H7 (cell line): ENCODE results near the gene ADH4. TPM values are rescaled to one million over a fixed set of nuclear protein-coding genes. Genes with fewer than 3 reads are reported as not detected.
"Not testable (repeated sequence)": the region's sequence is repeated elsewhere in the genome, so short reads cannot be mapped to it uniquely, and the experiment has no call there.

Source experiments
- DNase-seq: peaks from one replicate; pipeline ENCODE4 v3.0.0; 2012
- H3K27me3 ChIP-seq: 2 replicates; pipeline ENCODE4 v1.6.0; 2011; ENCODE audit warnings: mild to moderate bottlenecking, low read length; ENCODE audit not compliant: control insufficient read depth, insufficient read depth
- H3K36me3 ChIP-seq: replicated peaks from 2 replicates; pipeline ENCODE4 v1.5.1; 2011; ENCODE audit warnings: low read length; ENCODE audit not compliant: control insufficient read depth, insufficient read depth
- H3K4me3 ChIP-seq: 2 replicates; pipeline ENCODE4 v1.5.1; 2011; ENCODE audit warnings: low read depth, mild to moderate bottlenecking, control low read depth, low read length, moderate library complexity; ENCODE audit not compliant: insufficient read depth
- total RNA-seq: library from RNA; depleted of rRNA; stranded (reverse); fragments of >200 nt; shearing (Covaris generic); gene quantifications from 2 replicates; pipeline ENCODE4 v1.2.3, GENCODE V29; 2014

ADH4 gene
- total RNA-seq, 1 experiment from 2014 or later = 0.55 TPM

GRCh38 chr4:99104153-99104552 is 39.9 kb downstream of the ADH4 start:
- no peak overlapping the region for H3K4me3 ChIP-seq
- H3K36me3 ChIP-seq = no peaks in the 10 kb centered on the region
- H3K27me3 ChIP-seq = no peaks in the 10 kb centered on the region
- no peak for DNase-seq

DNA sequence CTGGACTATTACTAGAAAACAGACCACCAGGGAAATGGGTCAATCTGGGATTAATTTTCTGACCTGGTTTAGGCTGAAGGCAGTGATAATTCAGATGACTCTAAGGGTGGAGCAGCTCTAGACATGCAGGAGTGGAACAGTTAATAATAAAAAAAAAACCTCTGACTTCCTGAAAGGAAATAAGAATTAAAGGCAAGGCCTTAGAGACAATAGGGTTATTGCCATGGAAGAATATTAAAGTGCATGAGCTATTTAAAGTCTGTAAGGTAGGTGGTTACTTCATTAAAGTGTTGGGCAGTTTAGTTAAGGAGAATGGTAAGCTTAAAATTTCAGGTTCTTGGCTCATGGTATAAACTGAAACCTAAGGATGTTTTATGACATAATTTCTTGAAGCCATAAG is 40.9 kb downstream of the ADH4 start:
- H3K36me3 ChIP-seq = no peaks in the 10 kb centered on the region
- no peaks in the 10 kb centered on the region for H3K27me3 ChIP-seq
- H3K4me3 ChIP-seq = no peak overlapping the region
- DNase-seq = no peak

DNA sequence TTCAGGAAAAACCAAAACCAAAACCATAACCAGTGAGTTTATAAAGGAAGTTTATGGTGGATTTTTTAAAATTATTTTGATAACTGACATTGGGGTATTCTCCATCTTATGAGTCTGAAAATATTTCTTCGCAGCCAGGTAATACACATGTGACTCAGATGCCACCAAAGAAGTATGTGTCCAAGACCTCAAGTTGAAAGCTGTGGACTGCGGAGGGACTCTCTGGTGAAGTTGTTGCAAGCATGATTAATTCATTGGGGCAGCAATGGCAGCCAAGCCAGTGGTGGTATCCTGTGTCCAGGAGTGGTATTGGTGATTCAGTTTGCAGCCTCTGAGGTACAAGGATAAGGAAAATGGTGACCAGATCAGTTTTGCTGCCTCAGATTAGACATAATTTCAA is 41.5 kb downstream of the ADH4 start:
- no peak for DNase-seq
- no peak overlapping the region for H3K4me3 ChIP-seq
- no peaks in the 10 kb centered on the region for H3K36me3 ChIP-seq
- no peaks in the 10 kb centered on the region for H3K27me3 ChIP-seq

DNA sequence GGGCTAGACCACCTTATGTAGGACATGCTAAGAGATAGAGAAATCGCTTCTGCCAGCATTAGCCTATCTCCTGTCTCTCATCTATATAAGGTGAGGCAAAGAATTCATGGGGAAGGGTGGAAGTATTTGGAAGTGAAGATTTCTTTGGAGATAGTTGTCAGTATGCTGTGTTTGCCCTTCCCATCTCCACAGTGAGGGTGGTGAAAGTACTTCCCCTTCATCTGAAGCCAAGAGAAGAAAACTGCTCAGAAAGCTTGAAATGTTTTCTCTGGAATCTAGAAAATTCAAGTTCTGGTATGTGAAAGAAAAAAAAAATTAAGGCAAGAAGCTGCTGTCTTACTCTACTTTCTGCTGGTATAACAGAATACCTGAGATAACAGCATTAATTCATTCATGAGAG is 43.2 kb downstream of the ADH4 start:
- DNase-seq = no peak
- H3K36me3 ChIP-seq = no peaks in the 10 kb centered on the region
- no peaks in the 10 kb centered on the region for H3K27me3 ChIP-seq
- no peak overlapping the region for H3K4me3 ChIP-seq

GRCh38 chr4:99099814-99100213 is 44.3 kb downstream of the ADH4 start:
- not testable (repeated sequence) for H3K4me3 ChIP-seq, H3K36me3 ChIP-seq, H3K27me3 ChIP-seq, DNase-seq

- Histone ChIP-seq H3K36me3 (no peaks in the 10 kb centered on the region), H3K27me3 (no peaks in the 10 kb centered on the region)
- no peak for DNase-seq
Observed at GRCh38 chr4:99099311-99099710, 44.8 kb downstream of the ADH4 start.

DNA sequence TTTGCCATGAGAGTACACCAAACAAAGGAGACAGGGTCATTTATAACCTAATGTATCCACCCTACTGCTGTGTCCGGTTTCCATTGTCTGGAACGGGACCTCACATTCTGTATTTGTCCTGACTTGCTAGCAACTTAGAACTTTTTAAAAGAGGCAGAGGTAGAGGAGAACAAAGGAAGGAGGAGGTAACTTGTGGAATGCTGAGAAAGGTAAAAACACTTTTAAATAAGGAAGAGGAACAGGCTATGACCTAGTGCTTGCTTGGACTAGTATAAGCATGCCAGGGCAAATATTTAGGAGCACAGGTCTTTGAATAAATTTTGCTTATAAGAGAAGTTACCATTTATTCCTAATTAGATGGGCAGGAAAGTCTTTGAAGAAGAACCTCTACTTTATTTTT is 52.3 kb downstream of the ADH4 start:
- H3K36me3 ChIP-seq, DNase-seq, H3K4me3 ChIP-seq: not testable (repeated sequence)

More at GRCh38 chr4:99099311-99099710, 44.8 kb downstream of the ADH4 start:
- no peak overlapping the region for H3K4me3 ChIP-seq

GRCh38 chr4:99091216-99091575 is 52.9 kb downstream of the ADH4 start:
- no peak overlapping the region for H3K4me3 ChIP-seq
- DNase-seq = no peak
- no peaks in the 10 kb centered on the region for H3K36me3 ChIP-seq
- no peaks in the 10 kb centered on the region for H3K27me3 ChIP-seq

More for the DNA sequence above, 52.3 kb downstream of the ADH4 start:
- not testable (repeated sequence) for H3K27me3 ChIP-seq

DNA sequence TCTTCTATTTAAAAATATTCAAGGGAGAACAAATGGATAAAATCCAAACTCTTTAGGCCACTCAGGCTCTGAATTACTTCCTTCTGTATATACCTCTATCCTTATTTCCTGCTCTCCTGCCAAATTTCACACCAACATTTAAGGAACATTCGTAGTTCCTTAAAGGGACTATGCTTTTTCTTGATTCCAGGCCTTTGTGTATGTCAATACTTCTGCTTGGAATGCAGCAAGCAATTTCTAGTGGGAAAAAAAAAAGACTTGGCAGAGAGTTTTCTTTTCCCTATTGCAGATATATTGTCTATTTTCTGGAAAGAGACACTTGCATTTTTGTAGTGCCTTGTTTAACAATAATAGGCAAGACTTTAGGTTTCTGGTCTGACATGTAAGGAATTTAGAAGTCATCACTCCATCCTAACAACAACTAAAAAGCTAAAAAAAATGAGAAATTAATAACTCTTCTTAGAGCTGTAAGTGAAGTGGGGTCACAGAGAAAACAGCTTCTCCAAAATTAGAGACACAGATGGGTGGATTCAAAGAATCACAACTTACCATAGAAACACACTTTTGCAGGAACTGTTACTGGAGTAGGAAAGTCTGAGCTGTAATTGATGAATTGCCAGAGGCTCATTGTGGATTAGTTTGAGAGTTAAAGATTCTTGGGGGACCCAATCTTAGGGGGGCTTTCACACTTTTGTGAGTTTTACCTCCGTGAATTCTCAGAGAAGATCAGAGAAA is 53.4 kb downstream of the ADH4 start:
- no peak overlapping the region for H3K4me3 ChIP-seq
- H3K36me3 ChIP-seq = no peaks in the 10 kb centered on the region
- no peaks in the 10 kb centered on the region for H3K27me3 ChIP-seq
- no peak for DNase-seq

- Histone ChIP-seq H3K27me3 (no peaks in the 10 kb centered on the region), H3K36me3 (peaks cover 9% of the 10 kb centered on the region), H3K4me3 (peak within 1 kb of the TSS; percentile 78)
- DNase-seq = peak; percentile 95
Observed at GRCh38 chr4:99088481-99089365, 55.4 kb downstream of the ADH4 start, which contains the start of gene ADH5. ADH5 (minus strand) TSS chr4:99088788; CDS start chr4:99088700, 88 bp downstream.

DNA sequence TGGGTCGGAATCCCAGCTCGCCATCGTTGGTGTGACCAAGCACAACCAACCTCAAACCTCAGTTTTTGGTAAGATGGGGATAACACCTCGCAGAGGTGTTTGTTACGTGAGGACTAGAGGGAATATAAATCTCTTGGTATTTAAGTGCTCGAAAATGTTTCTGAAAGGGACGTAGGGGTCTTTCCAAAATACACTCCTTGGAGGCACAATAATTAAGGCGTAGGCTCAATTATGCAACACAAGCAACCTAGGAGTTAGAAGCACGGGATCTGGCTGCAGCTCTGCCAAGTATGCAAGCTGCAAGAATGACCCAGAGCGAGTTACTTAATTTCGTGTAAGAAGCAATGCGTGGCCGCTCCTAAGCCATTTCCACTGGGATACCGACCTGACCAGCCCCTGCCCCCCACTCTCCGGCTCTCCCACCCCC is 56.1 kb downstream of the ADH4 start:
- H3K36me3 ChIP-seq = peaks cover 12% of the 10 kb centered on the region
- H3K4me3 ChIP-seq = peak overlapping the region; percentile 78
- DNase-seq = no peak
- H3K27me3 ChIP-seq = no peaks in the 10 kb centered on the region

GRCh38 chr4:99084595-99084994 is 59.5 kb downstream of the ADH4 start:
- no peaks in the 10 kb centered on the region for H3K27me3 ChIP-seq
- peaks cover 29% of the 10 kb centered on the region for H3K36me3 ChIP-seq
- DNase-seq = no peak
- no peak overlapping the region for H3K4me3 ChIP-seq

- Histone ChIP-seq H3K36me3 (peaks cover 32% of the 10 kb centered on the region), H3K27me3 (no peaks in the 10 kb centered on the region), H3K4me3 (no peak overlapping the region)
- DNase-seq = no peak
Observed at GRCh38 chr4:99082192-99082591, 61.9 kb downstream of the ADH4 start.

GRCh38 chr4:99080869-99081268 is 63.2 kb downstream of the ADH4 start:
- peaks cover 42% of the 10 kb centered on the region for H3K36me3 ChIP-seq
- H3K4me3 ChIP-seq, H3K27me3 ChIP-seq, DNase-seq: not testable (repeated sequence)
